Memory B cell (primary cell): ENCODE measurements around the gene CTCF.

Source experiments
- ATAC-seq: fragments of 150-1000 bp; cut with Tn5 transposase; 2 replicates; pipeline ENCODE4 v1.10.0; 2021; ENCODE audit warnings: low read depth, mild to moderate bottlenecking, moderate library complexity
- DNase-seq, 2 donors: peaks; one replicate each; pipeline ENCODE4 v3.0.0; 2022; ENCODE audit warnings: low spot score in 2 of 2
- H3K27ac Mint-ChIP-seq: one replicate; pipeline ENCODE4 v1.8.0; 2022; ENCODE audit warnings: mild to moderate bottlenecking, moderate library complexity, mixed read lengths
- H3K27me3 Mint-ChIP-seq: one replicate; pipeline ENCODE4 v1.8.0; 2022; ENCODE audit warnings: mixed read lengths
- H3K36me3 Mint-ChIP-seq: one replicate; pipeline ENCODE4 v1.8.0; 2022; ENCODE audit warnings: mild to moderate bottlenecking, mixed read lengths
- H3K4me1 Mint-ChIP-seq: one replicate; pipeline ENCODE4 v1.8.0; 2022; ENCODE audit warnings: mixed read lengths
- H3K4me3 Mint-ChIP-seq: one replicate; pipeline ENCODE4 v1.8.0; 2022; ENCODE audit warnings: mild to moderate bottlenecking, moderate library complexity, mixed read lengths
- H3K9me3 Mint-ChIP-seq: one replicate; pipeline ENCODE4 v1.8.0; 2022; ENCODE audit warnings: mixed read lengths

CTCF gene

DNA sequence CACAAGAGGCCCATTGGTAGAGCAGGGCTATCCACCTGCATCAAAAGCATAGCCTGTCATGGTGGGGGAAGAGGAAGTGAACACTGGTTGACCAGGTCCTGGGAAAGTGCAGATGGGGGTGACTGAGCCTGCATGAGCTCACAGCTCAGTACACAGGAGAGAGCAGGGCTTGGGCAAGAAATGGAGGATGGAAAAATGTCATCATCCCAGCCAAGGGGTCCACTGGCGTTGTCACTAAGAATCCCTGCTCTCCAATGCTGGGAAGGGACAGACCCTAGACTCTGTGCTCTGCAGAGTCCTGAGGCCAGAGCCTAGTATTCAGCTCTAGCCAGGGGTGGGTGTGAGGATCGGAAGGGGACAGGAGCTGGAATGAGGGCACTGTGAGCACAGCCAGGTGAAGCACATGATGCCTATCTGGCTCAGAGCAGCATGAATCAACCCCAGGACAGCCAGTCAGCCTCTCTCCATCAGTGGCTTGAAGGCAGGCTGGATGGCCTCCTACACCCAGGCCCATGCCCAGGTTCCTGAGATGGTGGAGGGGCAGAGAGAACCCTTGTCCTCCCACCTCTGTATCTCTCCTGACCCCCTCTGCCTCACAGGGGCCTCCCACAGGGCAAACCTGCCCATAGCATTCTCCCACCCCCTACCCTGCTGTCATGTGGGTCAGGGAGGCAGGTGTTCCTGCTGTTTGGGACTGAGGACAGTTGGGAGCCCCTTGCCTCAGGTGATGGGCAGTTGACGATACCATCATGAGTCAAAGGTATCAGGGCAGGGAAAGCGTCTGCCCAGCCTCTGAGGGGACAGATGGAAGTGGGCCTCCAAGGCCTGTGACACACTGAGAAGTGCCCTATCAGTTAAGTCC lies 13.8 kb upstream of the CTCF start:
- ATAC-seq (peak; percentile 63), DNase-seq (no peak)
- H3K4me1 Mint-ChIP-seq, result peaks cover 70% of the 10 kb centered on the region
- peak overlapping the region; percentile 96 for H3K27ac Mint-ChIP-seq
- peaks cover 15% of the 10 kb centered on the region for H3K36me3 Mint-ChIP-seq
- H3K9me3 Mint-ChIP-seq, result no peaks in the 10 kb centered on the region
- no peaks in the 10 kb centered on the region for H3K27me3 Mint-ChIP-seq
- peak overlapping the region; percentile 79 for H3K4me3 Mint-ChIP-seq

DNA sequence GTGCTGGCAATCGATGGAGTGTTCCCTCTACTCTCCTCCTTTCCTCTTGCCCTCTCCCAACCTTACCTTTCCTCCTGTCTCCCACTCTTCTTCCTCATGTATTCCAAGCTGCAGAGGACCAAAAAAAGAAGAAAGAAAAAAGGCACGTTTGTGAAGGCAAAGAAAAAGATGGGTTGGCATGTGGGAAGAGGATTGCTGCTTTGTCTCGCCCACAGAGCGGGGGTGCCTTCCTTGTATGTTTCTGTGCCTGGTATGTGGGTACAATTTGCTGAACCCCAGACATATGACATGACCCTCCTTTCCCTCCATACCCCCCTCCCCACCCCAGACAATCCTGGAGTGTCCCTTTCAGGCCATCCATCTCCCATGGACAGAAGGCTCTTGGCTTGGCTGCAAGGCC lies 13.1 kb upstream of the CTCF start:
- Mint-ChIP-seq H3K27me3 (no peaks in the 10 kb centered on the region), H3K36me3 (peaks cover 9% of the 10 kb centered on the region), H3K4me3 (no peak overlapping the region), H3K27ac (peak overlapping the region; percentile 96), H3K4me1 (peaks cover 66% of the 10 kb centered on the region), H3K9me3 (no peaks in the 10 kb centered on the region)
- DNase-seq, result no peak
- no peak for ATAC-seq

DNA sequence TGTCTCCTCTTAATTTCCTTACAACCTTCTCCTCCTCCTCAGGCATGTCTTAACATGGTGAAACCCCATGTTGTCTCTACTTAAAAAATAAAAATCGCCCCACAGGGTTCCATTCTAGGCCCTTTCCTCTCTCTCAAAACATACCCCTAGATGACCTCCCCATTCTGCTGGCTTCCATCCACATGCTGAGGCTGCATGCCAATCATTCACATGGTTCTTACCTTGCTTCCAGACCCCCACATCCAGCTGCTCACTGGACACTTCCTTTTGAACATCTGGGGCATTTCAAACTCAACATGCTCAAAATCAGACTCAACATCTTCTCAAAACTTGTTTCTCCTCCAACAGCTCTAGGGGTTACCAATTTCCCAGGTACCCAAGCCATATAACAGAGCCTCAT lies 12.4 kb upstream of the CTCF start:
- Mint-ChIP-seq H3K4me3 (no peak overlapping the region), H3K4me1 (peaks cover 62% of the 10 kb centered on the region), H3K36me3 (peaks cover 9% of the 10 kb centered on the region), H3K27me3 (no peaks in the 10 kb centered on the region), H3K9me3 (no peaks in the 10 kb centered on the region), H3K27ac (peak overlapping the region; percentile 96)
- ATAC-seq (no peak), DNase-seq (no peak)

DNA sequence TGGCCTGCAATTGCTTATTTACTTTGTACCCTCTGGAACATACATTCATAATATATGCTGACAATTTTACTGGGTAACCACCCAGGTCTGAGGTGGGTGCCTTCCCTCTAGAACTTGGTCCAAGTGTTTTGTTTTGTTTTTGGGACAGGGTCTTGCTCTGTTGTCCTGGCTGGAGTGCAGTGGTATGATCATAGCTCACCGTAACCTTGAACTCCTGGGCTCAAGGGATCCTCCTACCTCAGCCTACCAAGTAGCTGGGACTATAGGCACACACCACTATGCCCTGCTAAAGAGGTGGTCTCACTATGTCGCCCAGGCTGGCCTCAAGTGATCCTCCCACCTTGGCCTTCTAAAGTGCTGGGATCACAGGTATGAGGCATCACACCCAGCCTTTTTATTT lies 11.2 kb upstream of the CTCF start:
- peaks cover 68% of the 10 kb centered on the region for H3K4me1 Mint-ChIP-seq
- DNase-seq (no peak), ATAC-seq (no peak)
- H3K4me3 Mint-ChIP-seq, result no peak overlapping the region
- no peaks in the 10 kb centered on the region for H3K9me3 Mint-ChIP-seq
- no peak overlapping the region for H3K27ac Mint-ChIP-seq
- no peaks in the 10 kb centered on the region for H3K27me3 Mint-ChIP-seq
- peaks cover 9% of the 10 kb centered on the region for H3K36me3 Mint-ChIP-seq

DNA sequence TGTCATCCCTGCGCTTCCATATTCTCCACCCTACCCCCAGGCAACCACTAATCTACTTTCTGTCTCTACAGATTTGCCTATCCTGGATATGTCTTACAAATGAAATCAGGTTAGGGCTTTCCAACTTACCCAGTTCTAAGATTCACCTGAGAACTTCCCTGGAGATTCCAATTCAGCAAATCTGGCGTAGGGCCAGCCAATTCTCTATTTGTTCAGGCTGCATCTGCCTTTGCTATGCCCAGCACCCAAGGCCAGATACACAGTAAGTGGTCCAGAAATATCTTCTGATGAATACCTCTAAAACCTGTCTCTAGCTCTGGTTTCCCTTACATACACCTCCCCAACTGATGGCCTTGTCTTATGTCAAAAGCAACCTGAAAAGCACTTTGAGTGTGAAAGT lies 10.4 kb upstream of the CTCF start:
- Mint-ChIP-seq H3K36me3 (peaks cover 6% of the 10 kb centered on the region), H3K27ac (peak overlapping the region; percentile 84), H3K27me3 (no peaks in the 10 kb centered on the region), H3K4me1 (peaks cover 61% of the 10 kb centered on the region), H3K4me3 (peak overlapping the region; percentile 70), H3K9me3 (no peaks in the 10 kb centered on the region)
- DNase-seq, result no peak
- no peak for ATAC-seq

DNA sequence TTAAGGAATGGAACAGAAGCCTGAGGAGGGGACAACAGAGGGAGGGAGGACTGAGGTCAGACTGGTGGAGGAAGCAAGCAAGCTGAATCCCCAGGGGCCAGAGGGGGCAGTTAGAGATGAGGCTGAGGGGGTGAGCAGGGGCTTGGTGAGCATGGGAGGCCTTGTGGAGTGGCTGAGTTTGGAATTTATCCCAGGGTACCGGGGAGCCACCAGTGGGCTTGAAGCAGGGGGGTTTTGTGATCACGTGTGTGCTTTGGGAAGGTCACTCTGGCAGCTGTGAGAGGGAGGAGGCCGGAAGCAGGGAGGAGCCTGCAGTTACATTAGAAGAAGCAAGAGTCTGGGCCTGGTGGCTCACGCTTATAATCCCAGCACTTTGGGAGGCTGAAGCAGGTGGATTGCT lies 9.8 kb upstream of the CTCF start:
- ATAC-seq (no peak), DNase-seq (no peak)
- Mint-ChIP-seq H3K27ac (peak overlapping the region; percentile 84), H3K36me3 (peaks cover 6% of the 10 kb centered on the region), H3K4me3 (peak overlapping the region; percentile 70), H3K4me1 (peaks cover 56% of the 10 kb centered on the region), H3K9me3 (no peaks in the 10 kb centered on the region), H3K27me3 (no peaks in the 10 kb centered on the region)

DNA sequence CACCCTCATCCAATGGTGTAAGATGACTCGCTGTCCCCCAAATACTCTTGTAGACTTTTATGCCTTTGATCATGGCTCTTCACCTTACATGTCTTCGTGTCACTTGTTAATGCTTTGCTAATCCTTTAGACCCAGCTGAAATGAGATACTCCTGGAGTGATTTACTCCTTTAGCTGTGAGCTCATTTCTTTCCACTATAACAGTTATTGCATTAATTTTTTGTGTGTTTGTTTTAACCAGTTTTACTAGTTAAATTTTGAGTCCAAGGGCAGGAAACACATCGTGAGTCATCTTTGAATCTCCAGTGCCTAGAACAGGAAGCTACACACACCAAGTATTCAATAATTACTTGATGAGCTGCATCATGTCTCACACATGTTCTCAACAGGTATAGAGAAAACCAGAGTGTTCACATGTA lies 6.5 kb upstream of the CTCF start:
- peak; percentile 78 for ATAC-seq
- no peak for DNase-seq
- no peaks in the 10 kb centered on the region for H3K27me3 Mint-ChIP-seq
- H3K9me3 Mint-ChIP-seq, result no peaks in the 10 kb centered on the region
- H3K4me1 Mint-ChIP-seq, result peaks cover 39% of the 10 kb centered on the region
- H3K4me3 Mint-ChIP-seq, result peak overlapping the region; percentile 47
- H3K36me3 Mint-ChIP-seq, result peaks cover 7% of the 10 kb centered on the region
- peak overlapping the region; percentile 60 for H3K27ac Mint-ChIP-seq

DNA sequence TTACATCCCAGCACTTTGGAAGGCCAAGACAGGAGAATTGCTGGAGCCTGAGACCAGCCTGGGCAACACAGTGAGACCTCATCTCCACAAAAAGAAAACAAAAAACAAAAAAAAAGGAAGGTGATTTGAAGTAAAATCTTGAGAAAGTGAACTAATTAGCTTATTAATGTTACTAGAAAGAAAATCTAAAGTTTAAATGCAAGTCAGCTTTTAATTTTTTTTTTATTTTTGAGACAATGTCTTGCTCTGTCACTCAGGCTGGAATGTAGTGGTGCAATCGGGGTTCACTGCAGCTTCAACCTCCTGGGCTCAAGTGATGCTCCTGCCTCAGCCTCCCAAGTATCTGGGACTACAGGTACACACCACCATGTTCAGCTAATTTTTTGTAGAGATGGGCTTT lies 3.5 kb upstream of the CTCF start:
- no peak for DNase-seq
- H3K27ac Mint-ChIP-seq, result peak overlapping the region; percentile 38
- peaks cover 6% of the 10 kb centered on the region for H3K36me3 Mint-ChIP-seq
- ATAC-seq, result no peak
- H3K4me3 Mint-ChIP-seq, result no peak overlapping the region
- H3K27me3 Mint-ChIP-seq, result no peaks in the 10 kb centered on the region
- H3K4me1 Mint-ChIP-seq, result peaks cover 30% of the 10 kb centered on the region
- H3K9me3 Mint-ChIP-seq, result no peaks in the 10 kb centered on the region

DNA sequence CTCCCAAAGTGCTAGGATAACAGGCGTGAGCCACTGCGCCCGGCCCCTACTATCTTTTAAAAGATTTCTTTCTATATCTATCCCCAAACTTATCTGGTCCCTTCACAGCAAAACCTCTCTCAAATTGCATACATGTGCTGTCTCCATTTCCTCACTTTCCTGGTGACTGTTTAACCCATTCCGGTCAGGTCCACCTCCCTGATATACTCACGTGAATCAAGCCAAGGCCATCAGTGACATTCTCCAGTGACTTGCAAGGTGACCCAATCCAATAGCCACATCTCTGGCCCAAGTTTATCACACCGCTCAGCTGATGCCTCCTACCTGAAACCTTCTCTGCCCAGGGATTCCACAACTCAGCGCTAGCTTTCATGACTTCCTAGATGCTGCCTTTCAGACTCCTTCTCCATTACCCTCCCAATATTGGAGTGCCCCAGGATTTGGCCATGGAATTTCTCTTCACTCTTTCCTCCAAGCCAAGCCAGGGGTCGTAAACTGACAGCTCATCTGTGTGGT lies 1.4 kb upstream of the CTCF start:
- ATAC-seq, result no peak
- Mint-ChIP-seq H3K4me1 (peaks cover 29% of the 10 kb centered on the region), H3K36me3 (peaks cover 6% of the 10 kb centered on the region), H3K9me3 (no peaks in the 10 kb centered on the region), H3K27me3 (no peaks in the 10 kb centered on the region), H3K4me3 (peak overlapping the region; percentile 87), H3K27ac (peak overlapping the region; percentile 36)
- DNase-seq, result no peak

DNA sequence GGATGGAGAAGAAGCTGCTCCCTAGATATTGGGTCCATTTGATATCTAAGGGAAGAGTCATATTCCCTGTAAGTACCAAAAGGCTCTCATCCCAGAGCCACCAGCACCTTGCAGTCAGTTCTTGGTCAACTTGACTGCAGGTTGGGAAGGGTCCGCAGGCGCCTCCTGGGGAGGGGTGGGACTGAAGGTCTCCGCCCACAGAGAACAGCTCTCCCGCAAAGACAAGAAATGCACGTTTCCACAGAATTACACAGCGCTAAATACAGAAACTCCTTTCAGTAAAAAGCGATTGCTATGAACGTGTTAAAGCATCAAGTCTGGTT lies 864 bp upstream of the CTCF start:
- peaks cover 27% of the 10 kb centered on the region for H3K4me1 Mint-ChIP-seq
- peak overlapping the region; percentile 36 for H3K27ac Mint-ChIP-seq
- no peaks in the 10 kb centered on the region for H3K27me3 Mint-ChIP-seq
- no peaks in the 10 kb centered on the region for H3K9me3 Mint-ChIP-seq
- H3K4me3 Mint-ChIP-seq, result peak overlapping the region; percentile 87
- DNase-seq (no peak), ATAC-seq (no peak)
- peaks cover 6% of the 10 kb centered on the region for H3K36me3 Mint-ChIP-seq

DNA sequence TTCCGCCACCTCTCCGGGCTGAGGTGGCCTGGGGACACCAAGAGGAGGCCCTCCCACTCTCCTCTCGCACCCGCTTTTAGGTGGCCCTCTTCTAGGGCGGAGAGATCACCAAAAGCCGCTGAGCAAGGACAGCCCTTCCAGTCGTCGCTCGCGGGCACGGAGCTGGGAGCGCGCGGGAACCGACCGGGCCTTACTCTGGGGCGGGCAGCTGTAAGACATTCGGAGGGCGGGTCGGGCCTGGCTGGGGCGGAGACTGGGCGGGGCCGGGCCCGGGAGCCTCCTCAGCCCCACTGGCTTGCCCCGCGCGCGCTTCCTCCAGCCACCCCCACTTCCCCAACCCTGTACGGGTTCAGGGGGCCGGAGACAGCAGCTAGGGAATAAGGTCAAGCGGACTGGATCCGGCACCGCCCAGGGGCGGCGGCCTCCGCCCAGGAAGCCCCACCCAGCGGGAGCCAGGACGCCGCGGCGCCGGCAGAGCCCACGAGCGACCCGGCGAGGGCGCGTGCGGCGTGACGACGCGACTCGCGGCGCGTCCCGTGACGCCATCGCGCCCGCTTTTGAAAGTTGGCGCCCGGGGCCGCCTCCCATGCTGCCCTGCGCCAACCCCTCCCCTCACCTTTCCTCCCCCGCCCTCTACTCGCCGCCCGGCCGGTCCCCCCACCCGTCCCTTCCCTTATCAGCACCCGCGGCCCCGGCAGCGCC lies 351 bp upstream of the CTCF start:
- H3K27ac Mint-ChIP-seq, result peak overlapping the region; percentile 95
- H3K36me3 Mint-ChIP-seq, result peaks cover 6% of the 10 kb centered on the region
- no peaks in the 10 kb centered on the region for H3K9me3 Mint-ChIP-seq
- H3K4me1 Mint-ChIP-seq, result peaks cover 32% of the 10 kb centered on the region
- peak overlapping the region; percentile 87 for H3K4me3 Mint-ChIP-seq
- ATAC-seq (peak; percentile 71), DNase-seq (peak; percentile 93 to 96)
- H3K27me3 Mint-ChIP-seq, result no peaks in the 10 kb centered on the region

DNA sequence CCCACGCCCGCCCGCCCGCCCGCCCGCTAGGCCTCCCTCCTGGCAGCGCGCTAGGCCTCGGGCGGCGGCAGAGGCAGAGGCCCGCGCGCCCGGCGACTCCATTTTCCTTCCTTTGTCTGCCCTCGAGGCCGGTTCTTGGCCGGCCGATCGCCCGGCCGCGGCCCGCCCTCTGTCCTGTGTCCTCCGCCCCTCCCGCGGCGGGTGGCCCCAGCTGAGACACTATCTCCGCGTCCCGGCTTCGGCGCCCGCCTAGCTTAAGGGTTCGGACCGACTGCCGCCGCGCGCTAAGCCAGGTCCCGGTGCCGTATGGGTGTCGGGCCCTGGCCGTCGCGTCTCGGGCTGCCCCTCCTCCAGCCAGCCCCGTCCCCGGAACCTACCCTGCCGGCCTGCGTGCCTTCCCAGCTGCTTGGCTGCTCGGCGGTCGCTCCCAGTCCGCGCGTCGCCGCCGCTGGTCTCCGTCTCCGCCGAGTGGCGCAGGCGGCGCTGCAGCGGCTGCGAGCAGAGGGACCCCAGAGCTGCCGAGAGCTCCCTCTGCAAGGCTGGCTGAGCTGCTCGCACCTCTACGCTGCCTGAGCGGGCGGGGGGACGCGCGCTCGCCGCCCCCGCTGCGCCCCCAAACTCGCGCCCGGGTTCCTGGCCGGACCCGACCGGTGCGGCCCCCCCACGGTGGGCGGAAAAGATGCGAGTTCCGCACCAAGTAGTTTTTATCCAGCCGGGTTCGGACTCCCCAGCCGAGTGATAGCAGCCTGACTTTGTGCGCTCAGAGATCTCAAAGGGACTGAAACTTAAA lies 787 bp downstream of the CTCF start:
- Mint-ChIP-seq H3K4me1 (peaks cover 32% of the 10 kb centered on the region), H3K9me3 (no peaks in the 10 kb centered on the region), H3K36me3 (peaks cover 4% of the 10 kb centered on the region), H3K4me3 (peak overlapping the region; percentile 93), H3K27me3 (no peaks in the 10 kb centered on the region), H3K27ac (peak overlapping the region; percentile 95)
- ATAC-seq (peak; percentile 17), DNase-seq (peak; percentile 59 to 75)

DNA sequence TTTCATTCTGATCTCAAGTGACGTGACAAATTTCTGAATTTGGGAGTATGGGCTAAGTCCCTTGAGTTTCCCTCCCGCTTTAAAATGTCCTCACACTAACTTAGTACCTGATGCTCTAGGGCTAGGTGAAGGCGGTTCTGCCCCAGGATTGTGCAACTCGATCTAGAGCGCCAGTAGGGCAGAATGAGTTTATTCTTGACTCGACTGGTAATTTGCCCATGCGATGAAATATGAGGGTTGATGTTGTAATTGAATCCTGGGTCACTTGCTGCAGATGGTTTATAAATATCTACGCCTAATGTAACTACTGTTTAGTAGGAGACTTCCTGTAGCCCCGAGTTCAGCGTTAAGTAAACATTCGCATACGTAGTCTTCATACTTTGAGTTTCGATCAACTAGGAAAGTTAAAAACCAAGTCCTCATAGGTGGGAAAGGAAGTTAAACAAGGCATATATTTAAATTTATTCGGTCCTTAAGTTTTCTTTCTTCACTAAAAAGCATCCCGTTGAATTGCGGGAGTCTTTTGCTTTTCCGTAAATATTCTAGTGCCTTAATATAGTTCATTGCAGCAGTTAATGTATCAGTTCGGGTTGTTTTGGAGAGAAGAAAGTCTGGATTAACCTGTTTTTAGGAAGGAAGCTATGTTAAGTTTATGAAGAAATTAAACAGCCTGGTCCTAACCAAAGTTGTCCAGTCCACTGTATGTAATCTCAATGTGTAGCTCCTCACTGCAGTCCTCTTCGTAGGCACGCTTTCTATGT lies 1.6 kb downstream of the CTCF start:
- Mint-ChIP-seq H3K4me3 (peak overlapping the region; percentile 93), H3K27me3 (no peaks in the 10 kb centered on the region), H3K9me3 (no peaks in the 10 kb centered on the region), H3K36me3 (peaks cover 4% of the 10 kb centered on the region), H3K27ac (peak overlapping the region; percentile 95), H3K4me1 (peaks cover 31% of the 10 kb centered on the region)
- ATAC-seq (no peak), DNase-seq (no peak)
